H9 (cell line): ENCODE results near the gene OGA. TPM values are rescaled to one million over a fixed set of nuclear protein-coding genes. Genes with fewer than 3 reads are reported as not detected.

Experiments used
- DNase-seq: peaks from one replicate; pipeline ENCODE4 v3.0.0-alpha.2; 2017
- H2AFZ ChIP-seq: one replicate; pipeline ENCODE4 v1.6.1; 2013; ENCODE audit warnings: mild to moderate bottlenecking, low read length, control low read depth, moderate library complexity
- H2AK5ac ChIP-seq: 2 replicates; pipeline ENCODE4 v1.6.1; 2013; ENCODE audit warnings: low read length, control low read depth, mixed read lengths; ENCODE audit not compliant: insufficient read length
- H2BK120ac ChIP-seq: one replicate; pipeline ENCODE4 v1.6.1; 2013; ENCODE audit warnings: low read depth, mild to moderate bottlenecking, low read length, control low read depth, inconsistent platforms; ENCODE audit not compliant: poor library complexity, severe bottlenecking
- H2BK12ac ChIP-seq: 2 replicates; pipeline ENCODE4 v1.6.1; 2013; ENCODE audit warnings: low read length, control low read depth, mixed read lengths, low read depth; ENCODE audit not compliant: insufficient read length
- H2BK15ac ChIP-seq: 2 replicates; pipeline ENCODE4 v1.6.1; 2013; ENCODE audit warnings: low read depth, low read length, control low read depth
- H2BK20ac ChIP-seq: one replicate; pipeline ENCODE4 v1.6.1; 2013; ENCODE audit warnings: low read depth, mild to moderate bottlenecking, low read length, control low read depth, inconsistent platforms; ENCODE audit not compliant: poor library complexity, severe bottlenecking
- H2BK5ac ChIP-seq: 2 replicates; pipeline ENCODE4 v1.6.1; 2013; ENCODE audit warnings: low read length, control low read depth, mixed read lengths; ENCODE audit not compliant: insufficient read length
- H3K14ac ChIP-seq: 2 replicates; pipeline ENCODE4 v1.6.1; 2013; ENCODE audit warnings: low read length, control low read depth; ENCODE audit not compliant: insufficient read depth
- H3K18ac ChIP-seq: 2 replicates; pipeline ENCODE4 v1.6.1; 2013; ENCODE audit warnings: low read depth, mild to moderate bottlenecking, mixed read lengths, low read length, control low read depth; ENCODE audit not compliant: insufficient read length
- H3K23ac ChIP-seq: 2 replicates; pipeline ENCODE4 v1.6.1; 2013; ENCODE audit warnings: low read length, control low read depth, mixed read lengths, low read depth; ENCODE audit not compliant: insufficient read length
- H3K23me2 ChIP-seq: 2 replicates; pipeline ENCODE4 v1.6.1; 2013; ENCODE audit warnings: low read depth, mild to moderate bottlenecking, mixed read lengths, low read length, control low read depth; ENCODE audit not compliant: insufficient read length, poor library complexity, severe bottlenecking
- H3K27ac ChIP-seq: 2 replicates; pipeline ENCODE4 v1.5.1; 2013; ENCODE audit warnings: low read length, control low read depth, mixed read lengths, low read depth; ENCODE audit not compliant: insufficient read length
- H3K27me3 ChIP-seq: 2 replicates; pipeline ENCODE4 v1.6.1; 2013; ENCODE audit warnings: low read length, control low read depth, inconsistent platforms; ENCODE audit not compliant: insufficient read depth
- H3K4ac ChIP-seq: 2 replicates; pipeline ENCODE4 v1.6.1; 2013; ENCODE audit warnings: low read depth, mild to moderate bottlenecking, control low read depth, inconsistent platforms, low read length, moderate library complexity
- H3K4me1 ChIP-seq: 2 replicates; pipeline ENCODE4 v1.6.1; 2013; ENCODE audit warnings: low read length, control low read depth, inconsistent platforms; ENCODE audit not compliant: insufficient read depth
- H3K4me2 ChIP-seq: 2 replicates; pipeline ENCODE4 v1.6.1; 2013; ENCODE audit warnings: low read length, control low read depth, mixed read lengths; ENCODE audit not compliant: insufficient read length, insufficient read depth
- H3K56ac ChIP-seq: 2 replicates; pipeline ENCODE4 v1.6.1; 2013; ENCODE audit warnings: low read depth, mild to moderate bottlenecking, mixed read lengths, low read length, control low read depth; ENCODE audit not compliant: insufficient read length
- H3K79me1 ChIP-seq: 2 replicates; pipeline ENCODE4 v1.6.1; 2013; ENCODE audit warnings: low read depth, mild to moderate bottlenecking, moderate library complexity, low read length, control low read depth, inconsistent platforms; ENCODE audit not compliant: insufficient read depth, poor library complexity, severe bottlenecking
- H3K79me2 ChIP-seq: 2 replicates; pipeline ENCODE4 v1.6.1; 2013; ENCODE audit warnings: low read length, control low read depth, inconsistent platforms; ENCODE audit not compliant: insufficient read depth
- H3K9ac ChIP-seq: 2 replicates; pipeline ENCODE4 v1.6.1; 2013; ENCODE audit warnings: low read length, control low read depth, mixed read lengths; ENCODE audit not compliant: insufficient read length; ENCODE audit errors: extremely low read depth
- H3K9me3 ChIP-seq: one replicate; pipeline ENCODE4 v1.6.1; 2013; ENCODE audit warnings: low read depth, low read length, inconsistent platforms; ENCODE audit not compliant: control insufficient read depth
- H3T11ph ChIP-seq: one replicate; pipeline ENCODE4 v1.6.1; 2013; ENCODE audit warnings: mild to moderate bottlenecking, low read length, control low read depth, inconsistent platforms
- H4K20me1 ChIP-seq: one replicate; pipeline ENCODE4 v1.6.1; 2013; ENCODE audit not compliant: control insufficient read depth, insufficient read length, insufficient read depth
- H4K5ac ChIP-seq: 2 replicates; pipeline ENCODE4 v1.6.1; 2013; ENCODE audit warnings: low read depth, mild to moderate bottlenecking, mixed read lengths, low read length, control low read depth; ENCODE audit not compliant: insufficient read length
- H4K8ac ChIP-seq: replicated peaks from 2 replicates; pipeline ENCODE4 v1.6.1; 2013; ENCODE audit warnings: low read length, control low read depth, mixed read lengths, low read depth; ENCODE audit not compliant: insufficient read length
- H4K91ac ChIP-seq: 2 replicates; pipeline ENCODE4 v1.6.1; 2013; ENCODE audit warnings: low read depth, mild to moderate bottlenecking, moderate library complexity, mixed read lengths, low read length, control low read depth; ENCODE audit not compliant: insufficient read length
- H3K27ac Mint-ChIP-seq, 3 experiments: 2 replicates in 2 of 3; 3 replicates in 1 of 3; pipeline ENCODE4 v1.8.0; 2020 to 2021; ENCODE audit warnings: mixed read lengths in 3 of 3, mild to moderate bottlenecking in 1 of 3, moderate library complexity in 1 of 3
- H3K27me3 Mint-ChIP-seq: 2 replicates; pipeline ENCODE4 v1.8.0; 2021; ENCODE audit warnings: low read depth, mild to moderate bottlenecking, moderate library complexity, mixed read lengths
- H3K36me3 Mint-ChIP-seq, 3 experiments: 2 replicates in 2 of 3; 3 replicates in 1 of 3; pipeline ENCODE4 v1.8.0; 2020 to 2021; ENCODE audit warnings: low read depth in 3 of 3, mixed read lengths in 3 of 3; ENCODE audit not compliant: insufficient read depth in 1 of 3
- H3K4me1 Mint-ChIP-seq, 2 experiments: 2 replicates each; pipeline ENCODE4 v1.8.0; 2020; ENCODE audit warnings: mixed read lengths in 2 of 2
- H3K4me3 Mint-ChIP-seq, 2 experiments: 2 replicates in 1 of 2; 3 replicates in 1 of 2; pipeline ENCODE4 v1.8.0; 2020 to 2021; ENCODE audit warnings: mild to moderate bottlenecking in 2 of 2, mixed read lengths in 2 of 2, moderate library complexity in 1 of 2
- H3K9me3 Mint-ChIP-seq, 2 experiments: 2 replicates in 1 of 2; 3 replicates in 1 of 2; pipeline ENCODE4 v1.8.0; 2020; ENCODE audit warnings: mild to moderate bottlenecking in 2 of 2, mixed read lengths in 2 of 2, moderate library complexity in 1 of 2
- WGBS: extraction: QIAGEN DNeasy Blood & Tissue Kit; methylation state at CpG from one replicate; pipeline ENCODE4 v1.1.7; 2013; ENCODE audit warnings: missing lambda C conversion rate, low lambda C conversion rate, mixed read lengths; ENCODE audit not compliant: insufficient read length; ENCODE audit errors: extremely low coverage; 5-methylcytosine and 5-hydroxymethylcytosine counted together
- total RNA-seq: library from RNA; stranded (reverse); gene quantifications from 2 replicates; pipeline ENCODE4 v1.2.1, GENCODE V29; 2021
- TF ChIP-seq, protein P1 (sequence below): fragments of 200-600 bp; sonication (generic); conservative IDR thresholded peaks from 3 replicates; pipeline ENCODE4 v1.8.0; 2021; ENCODE audit warnings: antibody characterized with exemption, mild to moderate bottlenecking

Gene OGA
- total RNA-seq, 1 experiment from 2014 or later, result 125 TPM

DNA sequence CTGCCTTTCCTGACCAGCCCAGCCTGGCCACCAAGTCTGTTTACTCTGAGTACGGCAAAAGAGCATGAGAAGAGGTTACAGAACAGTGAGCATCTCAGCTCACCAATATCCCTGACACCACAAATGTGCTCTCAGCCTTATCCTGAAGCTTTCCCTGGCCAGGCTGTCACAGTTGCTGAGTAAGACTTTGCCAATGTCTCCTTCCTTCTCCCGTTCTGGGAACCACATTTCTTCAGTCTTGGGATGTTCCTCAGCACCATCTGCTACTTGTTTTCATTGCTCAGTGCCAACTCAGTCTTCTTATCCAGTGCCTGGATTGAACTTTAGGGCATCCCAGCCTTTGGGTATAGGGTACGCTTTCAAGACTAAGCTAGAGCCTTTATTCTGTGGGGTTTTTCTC is 32.5 kb upstream of the OGA start:
- Histone ChIP-seq H3K9me3 (no peaks in the 10 kb centered on the region), H4K91ac (no peak overlapping the region), H3T11ph (no peak overlapping the region), H3K23ac (no peak overlapping the region), H4K20me1 (no peaks in the 10 kb centered on the region), H3K27me3 (no peaks in the 10 kb centered on the region), H2BK20ac (no peak overlapping the region), H3K4me2 (no peak overlapping the region), H3K4ac (no peak overlapping the region), H2BK5ac (no peak overlapping the region), H3K14ac (no peak overlapping the region), H2BK120ac (no peak overlapping the region), H2BK12ac (no peak overlapping the region), H2AK5ac (no peak overlapping the region), H4K8ac (no peak overlapping the region), H3K27ac (no peak overlapping the region), H3K56ac (no peak overlapping the region), H3K18ac (no peak overlapping the region), H2BK15ac (no peak overlapping the region), H3K23me2 (no peaks in the 10 kb centered on the region), H3K9ac (no peak overlapping the region), H3K79me2 (no peaks in the 10 kb centered on the region), H3K79me1 (no peaks in the 10 kb centered on the region), H3K4me1 (no peaks in the 10 kb centered on the region), H4K5ac (no peak overlapping the region), H2AFZ (no peak overlapping the region)
- no peak for DNase-seq
- Mint-ChIP-seq H3K4me1 (peaks cover 16 to 26% of the 10 kb centered on the region in 2 experiments), H3K4me3 (no peak overlapping the region), H3K27ac (no peak overlapping the region), H3K36me3 (peaks cover 0 to 4% (median 0%) of the 10 kb centered on the region in 3 experiments; a peak in 1 of 7 replicates), H3K27me3 (no peaks in the 10 kb centered on the region; the same call in 1 of the 2 replicates), H3K9me3 (no peaks in the 10 kb centered on the region)
- TF ChIP-seq, protein P1, sequence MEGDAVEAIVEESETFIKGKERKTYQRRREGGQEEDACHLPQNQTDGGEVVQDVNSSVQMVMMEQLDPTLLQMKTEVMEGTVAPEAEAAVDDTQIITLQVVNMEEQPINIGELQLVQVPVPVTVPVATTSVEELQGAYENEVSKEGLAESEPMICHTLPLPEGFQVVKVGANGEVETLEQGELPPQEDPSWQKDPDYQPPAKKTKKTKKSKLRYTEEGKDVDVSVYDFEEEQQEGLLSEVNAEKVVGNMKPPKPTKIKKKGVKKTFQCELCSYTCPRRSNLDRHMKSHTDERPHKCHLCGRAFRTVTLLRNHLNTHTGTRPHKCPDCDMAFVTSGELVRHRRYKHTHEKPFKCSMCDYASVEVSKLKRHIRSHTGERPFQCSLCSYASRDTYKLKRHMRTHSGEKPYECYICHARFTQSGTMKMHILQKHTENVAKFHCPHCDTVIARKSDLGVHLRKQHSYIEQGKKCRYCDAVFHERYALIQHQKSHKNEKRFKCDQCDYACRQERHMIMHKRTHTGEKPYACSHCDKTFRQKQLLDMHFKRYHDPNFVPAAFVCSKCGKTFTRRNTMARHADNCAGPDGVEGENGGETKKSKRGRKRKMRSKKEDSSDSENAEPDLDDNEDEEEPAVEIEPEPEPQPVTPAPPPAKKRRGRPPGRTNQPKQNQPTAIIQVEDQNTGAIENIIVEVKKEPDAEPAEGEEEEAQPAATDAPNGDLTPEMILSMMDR, result no peak
- no CpG with 5 or more reads among the region's 3 CpGs for WGBS
